ENCODE data around the gene HERPUD1. TPM values are rescaled to one million over a fixed set of nuclear protein-coding genes. Genes with fewer than 3 reads are reported as not detected.

The HERPUD1 gene
- total and polyA plus RNA-seq, 2 of the 8 experiments (the other 6 are each of a cell fraction or from before 2014, with no cell fraction given), result 23.3 to 34.7 TPM

DNA sequence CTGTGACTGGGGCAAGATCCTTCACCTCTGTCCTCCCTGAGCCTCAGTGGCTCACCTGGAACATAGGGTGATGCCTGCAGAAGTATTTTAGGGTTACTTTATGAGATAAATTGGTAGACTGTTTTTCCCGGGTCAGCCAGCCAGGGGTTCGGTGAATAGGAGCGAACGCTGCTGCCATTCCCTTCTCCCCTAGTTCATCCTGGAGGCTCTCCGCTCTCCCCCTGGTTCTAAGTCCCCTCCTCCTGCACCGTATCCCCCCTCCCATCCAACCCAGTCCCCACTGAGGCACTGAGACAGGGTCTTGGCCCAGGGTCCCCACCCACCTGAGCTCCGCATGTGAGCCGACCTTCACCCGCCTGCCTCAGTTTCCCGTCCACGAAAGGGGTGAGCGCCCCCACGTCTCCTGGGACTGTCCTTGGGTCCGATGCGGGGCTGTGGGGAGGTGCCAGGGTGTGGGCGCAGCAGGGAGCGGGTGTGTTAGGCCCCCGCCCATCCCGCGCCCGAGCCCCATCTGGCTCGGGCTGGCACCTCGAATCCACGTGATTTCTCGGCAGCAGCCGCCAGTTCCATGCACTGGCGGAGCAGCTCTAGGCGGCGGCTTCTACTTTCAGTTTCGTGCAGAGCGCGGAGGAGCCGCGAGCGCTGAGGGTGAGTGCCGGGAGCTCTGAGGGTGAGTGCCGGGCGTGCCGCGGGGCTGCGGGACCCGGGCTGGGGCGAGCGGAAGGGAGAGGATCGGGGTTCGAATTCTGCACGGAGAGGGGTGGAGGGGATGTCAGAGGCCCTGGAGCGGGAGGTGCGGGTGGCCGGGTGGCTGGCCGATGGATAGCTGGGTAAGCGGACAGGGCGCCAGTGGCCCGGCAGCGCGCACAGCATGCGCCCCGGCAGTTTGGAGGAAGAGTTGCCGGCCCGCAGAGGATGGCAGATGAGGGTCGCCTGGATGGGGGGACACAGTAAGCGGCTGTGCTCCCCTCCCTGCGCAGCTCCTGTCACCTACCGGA lies 57.3 kb downstream of the HERPUD1 start, which contains the start of gene NLRC5 (continued):
- TF ChIP-seq RFX5 (IDR thresholded peaks at IDR 0.05; ENCODE audit: borderline replicate concordance, low read depth, low read length) (no peak), EZH2 (IDR thresholded peaks at IDR 0.05; ENCODE audit: low read depth, low read length, severe bottlenecking) (no peak), CEBPB (IDR thresholded peaks at IDR 0.05; ENCODE audit: low read depth, low read length) (no peak), KDM4A (IDR thresholded peaks at IDR 0.05; ENCODE audit: low read depth, low read length, severe bottlenecking) (peak; percentile 83), TEAD4 (IDR thresholded peaks at IDR 0.05; ENCODE audit: low read depth, low read length) (no peak), SP1 (IDR thresholded peaks at IDR 0.05; ENCODE audit: low read depth, low read length) (no peak), CTBP2 (IDR thresholded peaks at IDR 0.05; ENCODE audit: borderline replicate concordance, insufficient read depth, insufficient read length, low read length) (no peak), SIX5 (IDR thresholded peaks at IDR 0.05; ENCODE audit: low read depth, low read length) (no peak), BRCA1 (IDR thresholded peaks at IDR 0.05; ENCODE audit: low read depth, low read length) (no peak), ZNF274 (IDR thresholded peaks at IDR 0.05; ENCODE audit: borderline replicate concordance, extremely low read depth, low read length) (no peak), RBBP5 (IDR thresholded peaks at IDR 0.05; ENCODE audit: borderline replicate concordance, low read depth, low read length) (peak; percentile 86; the same call in 1 of the 2 replicates), EP300 (IDR thresholded peaks at IDR 0.05; ENCODE audit: borderline replicate concordance in 1 of 2, low read depth in 2 of 2, low read length in 2 of 2) (no peak), CBX5 (IDR thresholded peaks at IDR 0.05; ENCODE audit: low read depth, low read length) (no peak), RXRA (IDR thresholded peaks at IDR 0.05; ENCODE audit: insufficient read depth, low read depth, low read length) (no peak), HDAC6 (IDR thresholded peaks at IDR 0.05; ENCODE audit: low read depth, low read length) (no peak), BACH1 (IDR thresholded peaks at IDR 0.05; ENCODE audit: low read length) (no peak), SIN3A (conservative IDR thresholded peaks at IDR 0.05 in 1 of 2, IDR thresholded peaks at IDR 0.05 in 1 of 2; ENCODE audit: low read depth in 1 of 2, low read length in 2 of 2) (0 out of 4 replicates have a peak, but pooled peaks of 1 of the 2 experiments have one; percentile 62), GTF2F1 (IDR thresholded peaks at IDR 0.05; ENCODE audit: borderline replicate concordance, low read depth, low read length) (no peak)
- TF ChIP-seq, protein P1, sequence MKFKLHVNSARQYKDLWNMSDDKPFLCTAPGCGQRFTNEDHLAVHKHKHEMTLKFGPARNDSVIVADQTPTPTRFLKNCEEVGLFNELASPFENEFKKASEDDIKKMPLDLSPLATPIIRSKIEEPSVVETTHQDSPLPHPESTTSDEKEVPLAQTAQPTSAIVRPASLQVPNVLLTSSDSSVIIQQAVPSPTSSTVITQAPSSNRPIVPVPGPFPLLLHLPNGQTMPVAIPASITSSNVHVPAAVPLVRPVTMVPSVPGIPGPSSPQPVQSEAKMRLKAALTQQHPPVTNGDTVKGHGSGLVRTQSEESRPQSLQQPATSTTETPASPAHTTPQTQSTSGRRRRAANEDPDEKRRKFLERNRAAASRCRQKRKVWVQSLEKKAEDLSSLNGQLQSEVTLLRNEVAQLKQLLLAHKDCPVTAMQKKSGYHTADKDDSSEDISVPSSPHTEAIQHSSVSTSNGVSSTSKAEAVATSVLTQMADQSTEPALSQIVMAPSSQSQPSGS (IDR thresholded peaks at IDR 0.05; ENCODE audit: low read length), result no peak
